ENCODE measurements around the gene C14orf119.

C14orf119 gene

GRCh38 chr14:23148591-23149249, 53.4 kb downstream of the C14orf119 start:
- no peak for DNase-seq (ENCODE audit: low read depth, low spot score)

GRCh38 chr14:23149745-23150144, 54.4 kb downstream of the C14orf119 start:
- no peak for DNase-seq (ENCODE audit: low read depth, low spot score)
